IPS DF 6.9 (cell line): ENCODE data around the gene TMEM87B.

Experiments used
- DNase-seq: peaks from one replicate; pipeline ENCODE4 v3.0.0-alpha.2; 2013; ENCODE audit warnings: low read depth, low spot score
- H3K27ac ChIP-seq: one replicate; pipeline ENCODE4 v1.5.1; 2013; ENCODE audit warnings: low read length, control low read depth
- H3K27me3 ChIP-seq: 2 replicates; pipeline ENCODE4 v1.6.1; 2013; ENCODE audit warnings: mild to moderate bottlenecking, low read length; ENCODE audit not compliant: control insufficient read depth, insufficient read depth
- H3K36me3 ChIP-seq: 2 replicates; pipeline ENCODE4 v1.6.1; 2013; ENCODE audit warnings: low read length; ENCODE audit not compliant: control insufficient read depth, insufficient read depth
- H3K4me1 ChIP-seq: 2 replicates; pipeline ENCODE4 v1.6.1; 2013; ENCODE audit warnings: low read length; ENCODE audit not compliant: control insufficient read depth, insufficient read depth
- H3K4me3 ChIP-seq: 2 replicates; pipeline ENCODE4 v1.5.1; 2013; ENCODE audit warnings: mild to moderate bottlenecking, low read length
- H3K9me3 ChIP-seq: 2 replicates; pipeline ENCODE4 v1.6.1; 2013; ENCODE audit warnings: low read length, inconsistent platforms; ENCODE audit not compliant: control insufficient read depth, insufficient read depth
- WGBS: extraction: QIAGEN DNeasy Blood & Tissue Kit; methylation state at CpG from one replicate; pipeline ENCODE4 v1.1.7; 2013; ENCODE audit warnings: mixed read lengths, missing lambda C conversion rate; ENCODE audit not compliant: insufficient read length, insufficient coverage; 5-methylcytosine and 5-hydroxymethylcytosine counted together

TMEM87B gene

GRCh38 chr2:112085916-112086669, 31.0 kb downstream of the TMEM87B start:
- Histone ChIP-seq H3K4me3 (no peak overlapping the region), H3K36me3 (no peaks in the 10 kb centered on the region; the same call in 1 of the 2 replicates), H3K27ac (no peak overlapping the region), H3K27me3 (no peaks in the 10 kb centered on the region), H3K9me3 (no peaks in the 10 kb centered on the region), H3K4me1 (no peaks in the 10 kb centered on the region)
- no peak for DNase-seq
- no CpG with 5 or more reads among the region's 9 CpGs for WGBS

DNA sequence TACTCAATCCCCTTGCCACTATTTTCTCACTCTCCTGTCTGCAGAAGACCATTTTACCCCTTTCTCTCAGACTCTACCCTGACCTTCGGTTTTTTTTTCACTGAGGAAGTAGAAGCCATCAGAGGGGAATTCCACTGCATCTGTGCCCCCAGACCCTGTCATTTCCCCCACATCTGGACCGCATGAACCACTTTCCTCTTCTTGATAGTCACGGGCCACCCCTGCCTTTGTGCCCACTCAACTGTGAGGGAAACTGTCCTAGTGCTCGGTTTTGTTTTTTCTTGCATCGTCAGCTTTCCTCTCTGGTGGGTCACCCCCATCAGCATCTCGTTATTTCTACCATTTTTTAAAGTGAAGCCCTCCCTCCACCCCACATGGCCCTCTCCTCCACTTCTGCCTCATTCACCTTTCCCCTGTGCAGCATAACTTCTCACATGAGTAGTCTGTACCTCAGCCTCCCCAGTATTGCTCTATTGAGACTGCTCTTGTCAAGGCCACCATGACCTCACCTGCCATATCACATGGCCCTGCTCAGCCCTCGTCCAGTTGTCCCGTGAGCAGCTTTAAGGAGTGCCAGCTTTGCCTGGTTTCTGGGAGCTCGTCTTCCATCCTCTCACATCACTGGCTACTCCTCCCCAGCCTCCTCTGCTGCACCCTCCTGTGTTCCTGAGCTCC, 32.4 kb downstream of the TMEM87B start:
- H3K9me3 ChIP-seq = no peaks in the 10 kb centered on the region
- no peak overlapping the region for H3K4me3 ChIP-seq
- no peaks in the 10 kb centered on the region for H3K4me1 ChIP-seq
- no peaks in the 10 kb centered on the region; the same call in 1 of the 2 replicates for H3K36me3 ChIP-seq
- H3K27me3 ChIP-seq = no peaks in the 10 kb centered on the region
- WGBS = no CpG with 5 or more reads among the region's 9 CpGs
- H3K27ac ChIP-seq = no peak overlapping the region
- no peak for DNase-seq

DNA sequence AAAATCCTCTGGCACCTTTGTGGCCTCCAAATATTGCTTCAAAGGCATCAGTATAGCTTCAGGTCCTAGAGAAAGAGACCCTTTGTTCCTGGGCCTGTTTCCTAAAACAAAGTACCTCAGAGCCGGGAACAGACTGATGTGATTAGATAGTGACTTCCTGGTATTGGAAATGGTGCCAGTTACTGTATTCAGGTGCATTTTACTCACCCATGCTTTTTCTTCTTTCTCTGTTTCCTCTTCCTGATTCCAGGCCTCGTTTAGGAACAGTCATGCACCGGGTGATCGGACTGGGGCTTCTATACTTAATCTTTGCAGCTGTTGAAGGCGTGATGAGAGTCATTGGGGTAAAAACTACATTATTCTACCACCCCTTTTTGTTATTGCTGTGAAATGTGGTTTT, 34.3 kb downstream of the TMEM87B start:
- no peaks in the 10 kb centered on the region; the same call in 1 of the 2 replicates for H3K36me3 ChIP-seq
- no peak overlapping the region for H3K27ac ChIP-seq
- WGBS = no CpG with 5 or more reads among the region's 5 CpGs
- H3K27me3 ChIP-seq = no peaks in the 10 kb centered on the region
- no peaks in the 10 kb centered on the region for H3K4me1 ChIP-seq
- DNase-seq = no peak
- H3K9me3 ChIP-seq = no peaks in the 10 kb centered on the region
- no peak overlapping the region for H3K4me3 ChIP-seq

DNA sequence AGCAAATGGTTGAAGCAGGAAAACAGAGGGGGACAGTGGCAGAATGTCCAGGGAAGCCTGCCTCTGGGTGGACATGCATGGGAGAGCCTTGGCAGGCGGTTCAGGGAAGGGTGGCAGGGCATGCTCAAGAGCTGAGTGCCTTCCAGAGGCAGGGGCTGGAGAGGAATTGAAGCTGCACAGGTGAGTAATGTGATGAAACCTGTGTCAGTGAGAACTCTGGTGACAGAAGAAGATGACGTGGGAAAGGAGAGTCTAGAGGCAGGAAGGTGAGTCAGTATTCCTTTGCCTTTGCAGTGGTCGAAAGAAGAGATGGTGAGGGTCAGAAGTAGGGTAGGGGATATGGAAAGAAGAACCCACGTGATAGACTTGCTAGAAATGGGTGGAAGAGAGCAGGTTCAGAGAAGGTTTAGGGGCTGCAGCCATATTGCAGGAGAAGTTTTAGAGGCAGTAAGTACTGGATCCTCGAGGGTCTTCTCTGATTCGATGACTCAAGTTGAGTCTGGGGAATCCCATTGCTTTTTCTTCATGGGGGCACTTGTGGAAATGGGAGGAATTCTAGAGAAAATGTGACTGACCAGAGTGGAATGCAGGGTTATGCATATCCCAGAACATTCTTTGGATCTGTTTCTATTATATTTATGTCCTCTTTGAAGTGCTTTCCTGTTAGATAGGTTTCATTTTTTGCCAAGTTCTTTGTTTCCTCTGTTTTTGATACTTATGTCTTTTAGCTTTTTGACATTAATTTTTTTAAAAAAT, 37.4 kb downstream of the TMEM87B start:
- H3K9me3 ChIP-seq = no peaks in the 10 kb centered on the region
- no peaks in the 10 kb centered on the region for H3K4me1 ChIP-seq
- H3K36me3 ChIP-seq = no peaks in the 10 kb centered on the region
- no peak for DNase-seq
- no peak overlapping the region for H3K4me3 ChIP-seq
- no peak overlapping the region for H3K27ac ChIP-seq
- H3K27me3 ChIP-seq = no peaks in the 10 kb centered on the region
- no CpG with 5 or more reads among the region's 6 CpGs for WGBS

- Histone ChIP-seq H3K27me3 (no peaks in the 10 kb centered on the region), H3K9me3 (no peaks in the 10 kb centered on the region), H3K27ac (no peak overlapping the region), H3K4me1 (no peaks in the 10 kb centered on the region), H3K36me3 (no peaks in the 10 kb centered on the region), H3K4me3 (no peak overlapping the region)
- no CpG with 5 or more reads among the region's 1 CpG for WGBS
- no peak for DNase-seq
These were observed 38.1 kb downstream of the TMEM87B start for GRCh38 chr2:112093216-112093615.

GRCh38 chr2:112095681-112096080, 40.6 kb downstream of the TMEM87B start:
- Histone ChIP-seq H3K27me3 (no peaks in the 10 kb centered on the region), H3K36me3 (no peaks in the 10 kb centered on the region), H3K4me1 (no peaks in the 10 kb centered on the region), H3K9me3 (no peaks in the 10 kb centered on the region), H3K27ac (no peak overlapping the region), H3K4me3 (no peak overlapping the region)
- no peak for DNase-seq
- WGBS = no CpG with 5 or more reads among the region's 1 CpG

- no peak overlapping the region for H3K27ac ChIP-seq
- no peaks in the 10 kb centered on the region for H3K4me1 ChIP-seq
- no peak for DNase-seq
- no peak overlapping the region for H3K4me3 ChIP-seq
- no CpG with 5 or more reads among the region's 10 CpGs for WGBS
- H3K27me3 ChIP-seq = no peaks in the 10 kb centered on the region
- no peaks in the 10 kb centered on the region for H3K36me3 ChIP-seq
- H3K9me3 ChIP-seq = no peaks in the 10 kb centered on the region
These were observed 41.0 kb downstream of the TMEM87B start for GRCh38 chr2:112096098-112096497.

- Histone ChIP-seq H3K4me1 (no peaks in the 10 kb centered on the region), H3K27ac (no peak overlapping the region), H3K4me3 (no peak overlapping the region), H3K27me3 (no peaks in the 10 kb centered on the region), H3K36me3 (no peaks in the 10 kb centered on the region), H3K9me3 (no peaks in the 10 kb centered on the region)
- no CpG with 5 or more reads among the region's 1 CpG for WGBS
- DNase-seq = no peak
These were observed 53.2 kb downstream of the TMEM87B start for GRCh38 chr2:112108178-112108832.

- Histone ChIP-seq H3K4me3 (no peak overlapping the region), H3K27me3 (no peaks in the 10 kb centered on the region), H3K9me3 (no peaks in the 10 kb centered on the region), H3K4me1 (no peaks in the 10 kb centered on the region), H3K36me3 (no peaks in the 10 kb centered on the region), H3K27ac (no peak overlapping the region)
- DNase-seq = no peak
These were observed 54.2 kb downstream of the TMEM87B start for GRCh38 chr2:112109278-112109677.

DNA sequence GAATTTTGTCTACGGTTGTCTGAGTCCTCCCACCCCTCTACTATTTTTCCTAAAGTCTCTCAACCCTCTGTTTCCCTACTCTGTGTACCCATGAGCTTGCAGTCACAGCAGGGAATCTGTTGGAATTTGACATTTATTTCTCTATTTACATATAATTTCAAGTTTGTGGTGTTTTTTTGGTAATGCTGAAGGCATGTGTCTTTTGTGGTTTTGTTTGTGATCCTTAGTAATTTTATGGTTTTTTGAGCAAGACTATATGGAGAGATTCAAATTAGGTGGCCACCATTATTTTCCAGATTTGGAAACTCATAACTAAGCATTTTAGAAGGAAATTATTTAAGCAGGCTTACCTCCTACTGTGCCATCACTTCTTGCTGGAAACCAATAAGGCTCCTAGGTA, 55.9 kb downstream of the TMEM87B start:
- Histone ChIP-seq H3K36me3 (no peaks in the 10 kb centered on the region), H3K9me3 (no peaks in the 10 kb centered on the region), H3K4me3 (no peak overlapping the region), H3K27ac (no peak overlapping the region), H3K27me3 (no peaks in the 10 kb centered on the region), H3K4me1 (no peaks in the 10 kb centered on the region)
- no peak for DNase-seq
- WGBS = no CpG with 5 or more reads among the region's 1 CpG
